ENCODE measurements around the gene MATN1.

Gene MATN1

DNA sequence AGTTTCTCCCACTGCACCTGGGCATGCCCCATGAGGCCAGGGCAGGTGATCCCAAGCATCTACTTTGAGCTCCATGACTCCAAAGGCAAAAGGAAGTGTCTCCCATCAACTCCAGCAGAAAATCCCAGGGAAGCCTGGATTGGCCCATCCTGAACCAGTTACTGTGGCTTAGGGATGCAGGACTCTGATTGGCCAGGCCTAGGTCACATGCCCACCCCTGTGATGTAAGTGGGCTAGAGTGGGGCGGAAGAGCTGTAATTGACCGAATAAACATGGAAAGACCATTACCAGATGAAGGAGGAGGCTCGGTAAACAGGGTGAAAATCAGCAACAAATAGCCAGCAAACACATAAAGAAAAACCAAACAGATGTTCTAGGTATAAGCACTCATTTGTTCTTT, 45.2 kb downstream of the MATN1 start:
- no peak for DNase-seq

DNA sequence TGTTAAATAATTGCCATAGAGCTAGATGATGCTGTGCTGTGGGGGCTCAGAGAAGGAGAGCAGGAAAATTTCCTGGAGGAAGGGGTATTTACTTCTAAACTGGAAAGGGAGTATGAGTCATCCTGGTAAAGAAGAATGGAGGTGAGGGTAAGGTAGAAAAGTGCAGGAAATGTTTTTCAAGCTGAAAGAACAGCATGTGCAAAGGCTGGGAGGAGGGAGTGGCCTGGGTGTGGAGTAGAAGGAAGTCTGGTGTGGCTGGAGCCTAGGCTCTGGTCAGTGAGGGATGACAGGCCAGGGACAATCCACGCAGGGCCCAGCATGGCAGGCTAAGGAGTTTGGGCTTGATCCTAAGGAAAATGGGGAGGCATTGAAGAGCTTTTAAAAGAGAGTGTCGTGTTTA, 45.9 kb downstream of the MATN1 start:
- DNase-seq: no peak

DNA sequence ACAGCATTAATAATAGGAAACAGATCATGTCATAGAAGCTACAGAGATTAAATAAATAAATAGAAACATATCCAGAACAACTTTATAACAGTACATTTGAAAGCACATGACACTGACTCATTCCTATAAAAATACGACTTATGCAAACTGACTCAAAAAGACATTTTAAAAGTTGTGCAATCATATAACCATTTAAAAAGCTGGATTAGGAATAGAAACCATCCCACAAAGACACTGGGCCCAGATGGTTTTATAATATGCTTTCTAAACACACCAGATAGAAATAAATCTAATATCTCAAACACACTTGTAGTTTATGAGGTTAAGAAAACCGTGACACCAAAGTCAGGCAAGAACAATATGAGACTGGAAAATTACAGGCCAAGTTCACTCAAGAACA, 47.6 kb downstream of the MATN1 start:
- no peak for DNase-seq

DNA sequence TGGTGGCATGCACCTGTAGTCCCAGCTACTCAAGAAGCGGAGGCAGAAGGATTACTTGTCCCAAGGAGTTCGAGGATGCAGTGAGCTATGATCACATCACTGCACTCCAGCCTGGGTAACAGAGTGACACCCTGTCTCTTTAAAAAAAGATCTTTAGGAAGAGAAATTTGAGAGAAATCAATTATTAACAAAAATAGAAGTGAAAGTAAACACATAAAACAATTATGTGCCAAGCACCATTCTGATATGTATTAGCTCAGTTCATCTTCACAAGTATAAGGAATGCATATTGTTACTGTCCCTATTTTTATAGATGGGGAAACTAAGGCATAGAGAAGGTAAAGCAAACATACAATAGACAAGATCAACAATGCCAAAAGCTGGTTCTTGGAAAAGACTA, 48.1 kb downstream of the MATN1 start:
- DNase-seq: no peak

DNA sequence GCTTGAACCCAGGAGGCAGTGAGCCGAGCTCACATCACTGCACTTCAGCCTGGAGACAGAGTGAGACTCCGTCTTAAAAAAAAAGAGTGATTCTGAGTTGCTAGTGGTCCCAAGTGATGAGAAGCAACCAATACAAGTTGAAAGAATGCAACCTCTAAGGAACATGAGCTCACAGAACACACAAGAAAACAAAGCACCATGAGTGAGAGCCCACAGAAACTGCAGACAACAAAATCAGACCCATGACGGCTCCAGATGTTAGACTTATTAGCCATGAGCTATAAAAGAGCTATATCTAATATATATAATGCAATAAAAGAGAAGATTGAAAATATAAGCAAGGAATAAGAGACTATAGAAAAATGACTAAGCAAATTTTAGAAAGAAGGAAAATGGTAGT, 50.0 kb downstream of the MATN1 start:
- no peak for DNase-seq

DNA sequence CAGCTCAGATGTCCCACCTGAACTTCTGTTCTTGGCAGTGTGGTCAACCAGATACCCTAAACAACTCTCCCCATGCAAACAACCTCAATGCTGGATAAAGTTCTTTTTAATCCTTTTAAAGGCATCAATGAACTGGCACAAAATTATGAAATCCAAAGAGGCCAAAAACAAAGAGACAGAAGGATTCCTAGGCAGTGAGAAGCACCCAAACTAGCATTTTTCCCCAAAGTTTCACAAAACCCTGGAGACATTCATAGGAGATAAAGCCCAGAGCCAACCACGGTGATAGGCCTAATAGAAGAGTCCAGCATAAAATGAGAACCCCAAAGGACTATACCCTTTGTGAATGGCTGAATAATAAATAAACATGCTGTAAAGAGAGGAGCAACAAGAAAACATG, 50.7 kb downstream of the MATN1 start:
- no peak for DNase-seq

DNA sequence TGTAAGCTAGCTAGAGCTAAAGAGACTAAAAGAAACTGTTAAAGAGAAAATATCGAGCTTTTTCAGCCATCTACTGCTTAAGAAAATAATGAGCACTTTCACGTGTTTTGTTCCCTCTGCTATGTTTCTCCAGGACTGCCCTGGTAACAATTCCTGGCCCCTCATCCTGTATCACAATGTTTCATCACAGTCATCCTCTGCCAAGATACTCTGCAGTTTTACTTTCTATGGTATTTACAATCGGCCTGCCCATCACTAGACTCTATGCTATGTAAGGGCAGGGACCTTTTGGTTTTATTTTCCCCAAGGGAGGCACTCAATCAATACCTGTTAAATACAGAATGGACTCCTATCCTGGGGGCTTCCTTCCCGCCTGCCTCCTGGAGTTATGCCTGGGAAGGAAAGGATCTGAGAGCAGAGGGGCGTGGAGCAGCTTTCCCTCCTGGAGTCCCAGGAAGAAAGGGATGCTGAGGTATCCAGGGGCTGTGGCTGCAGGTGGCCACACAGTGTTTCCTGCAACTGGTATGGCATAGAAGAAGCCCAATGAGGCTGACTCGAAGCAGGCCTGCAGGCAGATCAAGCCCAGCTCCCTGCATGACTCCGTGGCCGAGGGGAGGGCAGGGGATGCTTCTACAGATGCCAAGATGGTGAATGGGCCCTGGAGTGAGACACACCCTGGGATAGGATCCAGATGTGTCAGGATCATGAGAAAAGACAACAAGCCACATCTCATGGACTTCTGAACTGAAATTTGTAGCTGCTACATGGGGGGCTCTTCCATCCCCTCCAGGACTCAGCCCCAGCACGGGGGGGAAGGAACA, 52.9 kb downstream of the MATN1 start:
- no peak for DNase-seq

DNA sequence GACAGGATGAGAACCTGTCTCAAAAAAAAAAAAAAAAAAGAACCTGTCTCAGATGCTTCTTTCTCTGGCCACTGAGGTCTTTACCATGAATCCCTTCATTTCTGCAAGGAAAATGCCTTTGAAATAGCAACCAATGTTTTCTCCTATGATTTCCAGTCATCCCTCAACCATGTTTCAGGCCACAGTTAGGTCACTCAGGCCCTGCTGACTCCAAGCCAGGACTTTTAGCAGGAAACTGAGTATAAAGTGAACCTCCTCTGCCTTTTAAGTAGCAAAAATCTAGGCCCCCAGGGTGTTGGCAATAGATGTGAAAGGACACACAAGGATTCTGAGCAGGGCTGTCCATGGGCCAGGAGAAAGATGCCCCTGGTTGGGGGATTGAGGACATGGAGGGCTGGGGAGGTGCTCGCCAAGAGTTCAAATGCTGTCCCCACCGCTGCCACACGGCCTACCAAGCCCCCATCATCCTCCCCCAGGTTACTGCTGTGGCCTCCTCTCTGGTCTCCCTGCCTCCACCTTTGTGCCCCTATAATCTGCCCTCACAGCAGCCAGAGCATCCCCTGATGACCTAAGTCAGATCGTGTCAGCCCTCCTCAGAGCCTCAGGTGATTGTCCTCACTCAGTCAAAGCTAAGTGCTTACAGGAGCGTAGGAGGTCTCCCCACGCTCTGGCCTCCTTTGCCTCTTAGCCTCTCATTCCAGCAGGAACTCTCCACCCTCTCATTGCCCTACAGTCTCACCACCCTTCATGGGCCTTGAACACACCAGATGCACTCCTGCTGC, 54.6 kb downstream of the MATN1 start:
- DNase-seq: no peak

DNA sequence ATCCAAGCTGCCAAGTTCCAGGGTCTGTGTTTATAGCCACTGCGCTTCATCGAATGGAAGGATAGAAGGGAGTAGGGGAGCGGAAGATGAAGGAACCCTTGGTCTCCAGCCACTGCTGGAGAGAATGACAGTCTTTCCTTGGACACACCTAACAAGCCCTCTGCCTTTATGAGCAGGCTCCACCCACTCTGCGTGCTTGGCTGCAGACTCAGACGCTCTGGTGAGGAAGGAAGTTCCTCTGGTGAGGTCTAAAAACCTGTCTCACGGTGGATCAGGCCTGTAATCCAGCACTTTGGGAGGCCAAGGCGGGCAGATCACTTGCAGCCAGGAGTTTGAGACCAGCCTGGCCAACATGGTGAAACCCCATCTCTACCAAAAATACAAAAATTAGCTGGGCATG, 55.4 kb downstream of the MATN1 start:
- DNase-seq: no peak

DNA sequence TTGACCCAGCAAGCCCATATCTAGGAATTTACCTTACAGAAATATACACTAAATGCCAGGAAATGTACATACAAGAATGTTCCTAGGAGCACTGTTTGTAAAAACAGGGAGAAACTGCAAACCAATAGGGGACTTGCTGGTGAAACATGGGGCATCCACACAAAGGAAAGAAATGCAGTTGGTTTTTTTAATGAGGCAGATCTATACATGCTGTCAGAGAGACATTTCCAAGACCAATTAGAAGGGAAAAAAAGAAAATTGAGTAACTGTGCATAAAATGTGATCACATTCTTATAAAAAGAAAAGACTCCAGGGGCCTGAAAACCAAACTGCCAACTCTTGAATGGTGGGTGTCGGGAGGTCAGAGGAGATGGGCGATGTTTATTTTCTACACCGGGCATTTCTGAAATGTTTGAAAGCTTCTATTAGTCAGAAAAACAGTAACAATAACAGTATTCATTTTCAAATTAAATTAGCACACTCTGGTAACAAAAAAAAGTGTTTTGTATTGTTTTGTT, 56.6 kb downstream of the MATN1 start:
- DNase-seq: no peak

DNA sequence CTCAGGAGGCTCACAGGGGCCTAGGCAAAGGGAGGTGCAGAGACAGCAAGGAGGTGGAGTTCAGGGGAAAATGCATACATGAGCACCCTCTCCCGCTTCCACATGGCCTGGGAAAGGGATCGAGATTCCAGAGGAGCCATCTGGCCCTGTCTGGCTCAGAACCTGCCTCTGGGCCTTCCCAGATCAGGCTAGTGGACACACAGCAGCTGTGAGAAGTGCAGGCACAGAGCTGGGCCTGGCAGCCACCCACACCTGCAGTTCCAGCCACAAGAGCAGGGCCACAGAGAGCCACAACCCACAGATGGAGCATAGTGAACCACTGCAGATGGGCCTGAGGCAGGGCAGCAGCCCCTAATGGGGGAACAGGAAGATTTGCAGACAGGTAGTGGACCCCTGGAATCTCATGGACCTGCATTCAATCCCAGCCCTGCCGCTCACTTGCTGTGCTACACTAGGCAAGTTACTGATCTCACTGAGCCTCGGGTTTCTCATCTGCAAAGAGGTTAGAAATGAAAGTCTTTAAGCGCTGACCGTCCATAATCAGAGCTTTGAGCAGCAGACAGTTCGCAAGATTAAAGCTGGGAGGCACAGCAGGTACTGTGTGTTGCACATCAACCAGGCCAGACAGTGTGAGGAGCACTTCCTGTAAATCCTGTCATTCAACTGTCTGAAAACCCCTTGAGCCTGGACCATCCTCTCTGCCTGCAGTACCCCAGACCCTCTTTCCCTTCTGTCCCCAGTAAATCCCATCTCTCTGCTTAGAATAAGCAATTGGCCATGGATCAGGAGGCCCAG, 58.0 kb downstream of the MATN1 start:
- DNase-seq: no peak

DNA sequence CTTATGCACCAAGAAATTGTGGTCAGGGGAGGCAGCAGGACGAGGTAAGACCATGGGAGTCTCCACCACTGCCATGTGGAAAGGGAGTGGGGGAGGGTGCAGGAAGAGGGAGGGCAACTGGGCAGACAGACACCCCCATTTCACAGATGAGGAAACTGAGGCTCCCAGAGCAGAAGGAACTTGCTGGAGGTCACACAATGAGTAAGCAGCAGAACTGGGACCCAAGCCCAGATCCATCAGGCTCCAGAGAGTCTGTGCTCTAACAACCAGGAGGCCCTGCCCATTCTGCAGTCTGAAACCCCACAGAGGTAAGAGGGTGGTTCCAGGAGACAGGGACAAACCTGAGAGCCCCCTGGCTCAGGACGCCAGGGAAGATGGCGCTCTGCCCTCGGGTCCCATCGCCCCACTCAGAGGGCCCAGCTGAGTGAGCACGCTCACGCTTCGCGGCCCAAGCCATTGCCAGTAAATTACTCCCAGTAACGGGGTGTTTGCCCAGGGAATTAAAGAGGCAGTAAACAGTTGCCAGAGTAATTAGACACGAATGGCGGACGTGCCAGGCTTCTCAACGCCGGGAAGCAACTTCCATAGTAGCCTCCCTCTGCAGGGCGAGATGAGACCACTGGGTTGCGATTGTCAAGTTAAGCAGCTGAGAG, 59.2 kb downstream of the MATN1 start:
- DNase-seq: peak in 1 of 2 donors; percentile 20

DNA sequence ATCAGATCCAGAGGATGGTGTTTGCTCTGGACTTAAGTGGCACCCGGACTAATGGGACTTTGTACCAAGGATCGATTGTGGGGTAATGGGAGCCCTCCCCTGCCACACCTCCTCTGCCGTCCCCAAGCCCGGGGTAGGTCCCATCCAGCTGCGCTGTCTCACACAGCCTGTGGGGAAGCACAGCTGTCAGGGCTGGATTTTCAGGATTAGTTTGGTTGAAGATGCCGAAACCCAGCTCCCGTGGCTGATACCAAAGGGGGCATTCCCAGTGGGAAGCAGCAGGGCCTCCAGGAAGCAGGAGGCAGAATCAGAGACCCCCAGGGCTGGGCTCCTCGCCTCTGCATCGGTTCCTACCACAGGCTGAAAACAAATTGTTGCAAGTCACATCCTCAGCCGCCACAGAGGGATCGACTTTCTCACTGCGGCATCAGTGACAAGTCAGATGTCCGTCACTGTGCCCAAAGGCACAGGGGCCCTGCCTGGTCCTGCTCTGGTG, 59.7 kb downstream of the MATN1 start:
- DNase-seq: no peak

DNA sequence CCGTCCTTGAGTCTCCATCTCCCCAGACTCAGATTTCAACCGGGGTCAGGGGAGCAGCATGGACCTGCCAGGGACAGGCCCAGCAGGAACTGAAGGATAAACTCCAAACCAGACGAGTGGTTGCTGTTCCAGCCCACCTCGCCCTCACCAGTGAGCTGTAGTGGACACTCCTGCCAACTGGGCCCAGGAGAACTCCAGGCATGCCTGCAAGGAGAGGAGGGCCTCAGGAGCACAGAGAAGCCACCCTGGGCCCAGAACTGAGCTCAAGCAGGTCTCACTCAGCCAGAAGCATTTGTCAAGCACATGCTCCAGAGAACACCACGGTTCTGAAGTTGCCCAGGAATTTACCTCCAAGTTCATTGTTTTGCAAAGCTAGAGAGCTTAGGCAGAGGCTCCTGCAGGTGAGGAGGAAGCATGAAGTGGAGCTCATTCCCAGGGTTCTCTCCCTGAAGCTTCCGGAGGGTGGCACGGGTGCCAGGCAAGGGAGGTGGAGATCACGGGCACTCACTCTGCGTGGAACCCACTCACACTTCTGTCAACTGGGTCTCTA, 61.0 kb downstream of the MATN1 start:
- no peak for DNase-seq

DNA sequence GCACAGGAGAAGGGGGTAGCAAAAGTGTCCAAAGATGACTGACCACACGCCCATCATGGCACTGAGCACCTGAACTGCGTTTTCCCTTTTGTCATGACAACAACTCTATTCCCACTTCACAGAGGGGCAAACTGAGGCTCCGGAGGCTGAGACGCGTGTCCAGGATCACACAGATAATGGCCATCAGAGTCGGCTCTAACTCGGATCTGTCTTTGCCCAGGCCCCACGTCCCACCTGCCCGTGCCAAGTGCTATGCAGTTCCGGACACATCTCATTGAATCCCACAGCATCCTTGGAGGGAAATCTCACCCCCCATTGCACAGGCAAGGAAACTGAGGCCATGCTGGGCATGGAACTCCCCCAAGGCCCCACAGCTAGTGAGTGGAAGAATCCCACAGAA, 62.1 kb downstream of the MATN1 start:
- DNase-seq: no peak
